A204.1 (cell line): ENCODE measurements around the gene YY1.
"Not testable (repeated sequence)": the region's sequence is repeated elsewhere in the genome, so short reads cannot be mapped to it uniquely, and the experiment has no call there.

Source experiments
- FAIRE-seq: peaks from 2 replicates; lab custom pipeline; 2012; peaks lifted over from hg19 to GRCh38; lab: Jason Lieb, UNC

The YY1 gene

DNA sequence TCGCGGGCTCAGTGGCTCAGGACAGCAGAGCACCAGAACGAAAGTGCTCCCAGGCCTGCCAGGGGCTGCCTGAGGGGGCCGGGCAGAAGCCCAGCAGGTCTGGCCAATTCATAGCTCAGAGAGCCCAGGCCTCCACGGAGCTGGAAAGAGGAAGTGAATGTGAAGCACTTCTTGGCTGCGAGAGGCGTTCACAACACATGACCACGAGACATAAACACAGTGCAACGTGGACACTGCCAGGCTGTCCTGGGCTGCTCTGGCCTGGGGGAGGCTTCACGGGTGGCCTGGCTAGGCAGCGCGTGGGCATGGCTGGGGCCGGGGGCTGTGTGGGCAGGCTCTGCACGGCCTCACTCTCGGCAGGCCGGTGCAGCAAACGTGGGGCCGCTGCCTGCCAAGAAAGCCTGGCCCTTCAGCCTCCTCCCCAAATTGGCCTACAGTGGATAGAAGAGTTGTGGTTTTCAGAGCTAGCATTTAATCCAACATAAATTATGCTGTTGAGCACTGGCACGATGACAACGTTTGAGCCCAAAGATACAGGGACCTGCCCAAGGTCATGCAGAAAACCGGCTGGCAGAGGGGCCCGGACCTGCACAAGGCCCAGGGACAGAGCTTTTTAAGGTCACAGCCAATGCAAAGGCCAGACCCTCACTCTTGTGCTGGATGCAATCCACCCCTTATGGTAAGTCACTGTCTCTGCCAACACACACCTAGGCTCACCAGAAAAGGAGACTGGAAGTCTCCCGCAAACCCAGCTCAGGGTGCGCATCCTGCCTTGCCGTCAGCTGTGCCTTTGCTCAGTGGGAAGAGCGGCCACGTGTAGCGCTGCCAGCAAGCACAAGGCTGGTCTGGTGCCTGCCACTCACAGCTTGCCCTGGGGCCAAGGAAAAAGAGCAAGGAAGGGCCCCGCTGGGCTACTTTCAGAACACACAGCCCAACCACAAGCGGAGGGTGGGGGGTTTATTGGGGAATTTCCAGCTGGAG, 58.7 kb downstream of the YY1 start:
- no peak for FAIRE-seq

DNA sequence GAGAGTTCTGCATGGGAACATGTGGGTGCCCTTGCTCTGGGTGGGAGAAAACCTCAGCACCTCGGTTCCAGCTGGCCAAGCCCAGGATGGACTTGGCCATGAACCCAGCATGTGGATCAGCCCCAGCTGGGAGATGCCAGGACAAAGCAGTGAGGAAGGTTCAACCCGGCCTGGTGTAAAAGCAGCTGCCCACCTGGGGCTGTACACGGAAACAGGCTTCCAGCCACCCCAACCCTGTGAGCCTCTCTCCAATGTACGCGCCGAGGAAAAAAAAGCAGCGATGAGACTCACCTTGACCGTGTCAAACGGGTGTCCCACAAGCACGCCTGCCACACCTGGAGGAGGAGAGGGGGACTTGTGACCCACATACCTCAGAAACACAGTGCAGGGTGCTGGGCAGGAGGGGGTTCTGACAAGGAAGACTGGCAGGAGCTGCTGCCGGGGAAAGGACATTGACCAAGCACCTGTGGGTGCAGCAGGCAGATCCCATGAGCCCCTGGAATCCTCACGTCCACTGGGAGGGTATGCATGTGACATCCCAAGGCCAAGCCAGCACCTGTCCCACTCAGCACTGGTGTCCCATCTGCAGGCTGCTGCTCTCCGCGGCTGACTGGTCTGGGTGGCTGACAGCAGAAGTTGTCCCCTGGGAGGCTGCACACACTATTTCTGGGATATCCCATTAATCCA, 59.8 kb downstream of the YY1 start:
- FAIRE-seq: no peak

DNA sequence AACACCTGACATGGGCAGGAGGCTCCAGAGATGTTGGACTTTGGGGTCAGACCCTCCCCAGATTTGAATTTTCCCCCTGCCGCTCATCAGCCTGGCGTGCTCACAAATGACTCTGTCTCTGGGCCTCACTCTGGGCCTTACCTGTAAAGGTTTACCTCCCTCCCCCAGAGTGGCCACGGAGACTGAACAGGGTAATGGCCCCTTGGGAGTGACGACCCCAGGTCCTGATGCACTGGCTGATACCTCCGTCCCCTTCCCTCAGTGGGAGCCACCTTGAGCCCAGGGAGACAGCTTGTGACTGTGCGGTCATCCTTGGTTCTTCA, 60.3 kb downstream of the YY1 start:
- FAIRE-seq: no peak

DNA sequence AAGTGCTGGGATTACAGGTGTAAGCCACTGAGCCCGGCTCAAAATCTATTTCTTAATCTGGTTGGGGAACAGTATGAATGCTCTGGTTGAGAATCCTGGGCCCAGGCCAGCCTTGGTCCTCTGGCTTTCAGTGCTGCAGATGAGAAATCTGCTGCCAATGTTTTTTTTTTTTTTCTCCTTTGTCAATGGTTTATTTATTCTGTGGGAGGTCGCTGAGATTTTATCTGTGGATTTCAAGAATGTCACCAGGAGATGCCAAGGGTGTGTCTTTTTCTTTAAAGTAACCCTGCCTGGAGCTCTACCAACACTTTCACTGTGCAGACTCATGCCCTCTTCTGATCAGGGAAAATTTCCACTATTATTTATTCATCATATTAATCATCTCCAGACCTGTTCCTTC, 63.7 kb downstream of the YY1 start:
- no peak for FAIRE-seq

DNA sequence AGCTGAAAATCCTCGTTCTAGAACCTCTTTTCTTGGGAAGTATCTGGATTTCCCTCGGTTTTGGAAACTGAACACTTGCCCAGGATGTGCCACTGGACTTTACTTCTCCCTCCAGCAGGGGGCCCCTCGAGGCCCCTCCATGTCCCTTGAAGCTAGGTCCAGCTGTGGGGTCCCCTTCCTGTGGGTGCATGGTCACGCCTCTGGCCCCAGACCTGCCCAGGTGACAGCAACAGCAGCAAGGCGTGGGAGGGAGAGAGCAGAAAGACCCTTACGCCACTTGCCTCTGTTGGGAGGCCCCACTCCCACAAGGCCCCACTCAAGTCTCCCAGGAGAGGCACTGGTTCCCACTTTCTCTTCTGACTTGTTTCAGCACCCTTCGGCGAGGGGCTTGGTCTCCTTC, 64.2 kb downstream of the YY1 start:
- FAIRE-seq: no peak

DNA sequence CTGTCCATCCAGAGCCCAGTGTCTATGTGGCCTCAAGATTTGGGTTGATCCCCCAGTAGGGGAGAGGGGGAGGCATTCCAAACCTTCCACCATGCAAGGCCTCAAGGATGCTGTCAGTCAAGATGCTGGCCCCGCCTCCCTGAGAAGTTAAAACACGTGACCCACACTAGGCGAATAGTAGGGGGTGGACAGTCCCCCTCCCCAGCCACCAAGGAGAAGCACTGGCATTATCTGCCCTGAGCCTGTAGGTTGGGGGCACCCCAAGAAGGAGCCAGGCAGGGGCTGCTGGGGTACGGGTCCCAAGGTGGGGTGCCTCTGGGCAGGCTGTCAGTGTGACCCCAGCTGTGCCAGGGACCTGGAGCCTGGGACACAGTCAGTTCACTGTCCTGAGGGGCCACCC, 65.0 kb downstream of the YY1 start:
- no peak for FAIRE-seq

DNA sequence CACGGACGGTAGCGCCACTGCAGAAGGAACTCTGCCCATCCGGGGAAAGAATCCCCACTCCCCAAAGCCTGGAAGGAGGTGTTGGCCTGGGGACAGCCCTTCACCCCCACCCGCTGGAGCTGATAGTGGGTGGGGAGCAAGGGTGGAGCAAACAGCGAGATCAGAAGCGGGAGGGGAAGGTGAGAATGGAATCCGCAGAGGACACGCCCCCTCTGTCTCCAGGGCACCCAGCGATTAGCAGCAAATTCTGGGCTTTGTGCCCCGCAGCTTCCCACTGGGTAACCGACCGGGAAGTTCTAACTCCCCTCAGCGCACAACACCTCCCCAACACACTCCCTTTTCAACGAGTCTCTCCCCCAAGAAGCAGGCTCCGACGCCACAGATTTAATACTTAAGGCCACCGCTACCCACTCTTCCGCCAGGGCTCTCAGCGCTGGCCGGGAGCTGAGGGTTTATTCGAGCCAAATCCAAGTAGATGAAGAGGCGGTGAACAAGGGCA, 65.9 kb downstream of the YY1 start:
- FAIRE-seq: no peak

DNA sequence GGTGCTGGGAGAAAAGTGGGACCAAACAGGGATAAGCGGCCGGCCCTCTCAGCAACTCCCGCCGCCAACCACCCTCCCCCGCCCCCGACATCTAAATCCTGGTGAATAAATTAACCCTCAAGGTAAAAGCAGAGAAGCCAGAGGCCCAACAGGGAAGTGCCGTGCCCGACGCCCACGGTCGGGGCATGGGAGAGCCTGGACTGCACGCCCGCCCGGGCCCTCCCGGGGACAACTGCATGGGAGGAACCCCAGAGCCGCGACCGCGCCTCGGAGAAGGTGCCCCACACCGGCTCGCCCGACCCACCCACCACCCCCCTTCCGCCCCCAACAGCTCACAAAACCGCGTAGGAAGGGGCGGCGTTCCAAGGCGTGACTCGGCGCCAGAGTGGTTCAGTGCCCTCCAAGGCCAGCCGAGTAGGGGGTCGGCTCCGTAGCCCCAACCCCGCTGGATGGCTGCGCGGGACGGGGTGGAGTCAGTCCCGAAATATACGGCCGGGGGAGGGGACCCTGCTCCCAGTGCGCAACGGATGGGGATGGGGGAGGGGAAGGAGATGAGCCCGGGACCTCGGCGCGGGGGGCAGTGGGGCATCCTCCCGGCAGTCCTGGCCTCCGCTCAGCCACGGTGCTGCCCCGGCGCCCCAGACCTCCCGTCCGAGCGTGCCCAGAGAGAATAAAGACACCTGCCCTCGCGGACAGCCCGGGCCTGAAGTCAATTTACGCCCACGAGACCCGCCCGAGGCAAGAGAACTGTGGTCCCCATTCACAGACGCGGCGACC, 66.6 kb downstream of the YY1 start:
- FAIRE-seq: no peak

DNA sequence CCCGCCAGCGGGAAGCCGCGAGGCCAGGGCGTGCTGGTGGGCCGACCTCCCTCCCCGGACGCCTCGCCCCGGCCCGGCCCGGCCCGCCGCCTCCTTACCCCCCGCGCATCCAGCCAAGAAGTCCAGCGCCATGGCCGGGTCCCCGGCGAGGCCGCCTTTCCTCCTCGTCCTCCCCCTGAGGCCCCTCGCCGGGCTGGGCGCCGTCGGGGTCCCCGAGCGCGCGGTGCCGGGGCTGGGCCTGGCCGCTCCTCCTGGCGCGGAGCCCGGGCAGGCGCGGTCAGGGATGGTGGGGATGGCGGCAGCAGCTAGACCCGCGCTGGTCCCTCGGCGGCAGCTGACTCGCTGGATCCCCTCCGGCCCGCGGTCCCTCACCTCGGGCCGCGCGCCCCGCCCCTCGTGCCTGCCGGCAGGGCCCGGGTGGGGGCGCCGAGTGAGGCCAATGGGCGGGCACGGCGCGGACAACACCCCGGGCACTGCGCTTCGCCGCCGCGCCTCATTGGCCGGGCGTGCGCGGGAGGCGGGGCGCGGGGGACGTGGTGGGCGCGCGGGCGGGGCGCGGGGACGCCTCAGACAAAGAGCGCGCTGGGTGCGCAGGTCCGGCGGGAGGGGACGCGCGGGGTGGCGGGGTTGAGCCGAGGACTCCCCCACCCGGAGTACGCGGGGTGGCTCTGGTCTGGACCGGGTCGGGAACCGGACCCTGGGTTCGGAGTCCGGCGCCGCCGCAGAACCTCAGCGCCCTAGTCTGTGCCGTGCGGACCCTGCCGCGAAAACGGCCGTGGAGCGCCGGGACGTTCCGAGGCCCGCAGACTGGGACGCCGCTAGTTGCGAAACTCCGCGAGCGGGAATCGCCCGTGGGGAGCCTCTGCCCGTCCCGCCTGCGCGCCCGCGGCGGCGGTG, 67.4 kb downstream of the YY1 start, which contains the start of gene SLC25A29:
Gene SLC25A29 (minus strand): TSS at position 344 of the 897 bp plus-strand sequence. CDS start 212 bp downstream, at position 132.
- FAIRE-seq: no peak

DNA sequence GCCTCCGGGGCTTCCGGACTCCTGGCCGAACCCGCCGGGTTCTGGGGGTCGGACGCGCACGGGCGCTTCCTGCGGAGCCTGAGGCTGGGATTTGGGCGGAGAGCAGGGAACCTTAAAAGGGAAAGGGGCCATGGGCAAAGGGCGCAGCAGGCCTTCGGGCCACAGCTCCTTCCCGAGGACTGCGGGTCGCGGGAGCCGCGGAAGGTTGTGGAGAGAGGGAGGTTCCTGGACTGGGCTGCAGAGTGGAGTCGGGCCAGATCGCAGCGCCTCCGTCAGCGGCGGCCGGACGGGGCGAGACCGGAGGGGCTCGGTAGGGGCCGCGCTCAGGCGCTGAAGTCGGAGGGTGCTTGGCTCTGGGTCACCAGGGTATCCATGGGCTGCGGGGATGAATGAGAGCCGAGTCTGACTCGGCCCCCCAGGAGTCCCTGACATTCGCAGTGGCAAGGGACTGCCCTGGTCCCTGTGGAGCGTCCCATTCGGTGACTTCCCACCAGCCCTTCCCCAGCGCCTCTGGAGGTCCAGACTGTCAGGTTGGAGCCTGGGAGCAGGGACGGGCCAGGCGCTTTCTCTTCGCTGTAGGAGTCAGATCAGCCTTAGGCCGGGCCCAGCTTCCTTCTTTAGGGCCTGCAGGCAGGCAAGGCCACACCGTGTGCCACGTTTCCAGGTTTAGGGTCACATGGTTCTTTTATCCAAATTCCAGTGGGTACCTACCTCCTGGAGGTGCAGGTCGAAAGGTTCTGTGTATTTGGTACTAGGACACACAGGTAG, 68.2 kb downstream of the YY1 start:
- no peak for FAIRE-seq

DNA sequence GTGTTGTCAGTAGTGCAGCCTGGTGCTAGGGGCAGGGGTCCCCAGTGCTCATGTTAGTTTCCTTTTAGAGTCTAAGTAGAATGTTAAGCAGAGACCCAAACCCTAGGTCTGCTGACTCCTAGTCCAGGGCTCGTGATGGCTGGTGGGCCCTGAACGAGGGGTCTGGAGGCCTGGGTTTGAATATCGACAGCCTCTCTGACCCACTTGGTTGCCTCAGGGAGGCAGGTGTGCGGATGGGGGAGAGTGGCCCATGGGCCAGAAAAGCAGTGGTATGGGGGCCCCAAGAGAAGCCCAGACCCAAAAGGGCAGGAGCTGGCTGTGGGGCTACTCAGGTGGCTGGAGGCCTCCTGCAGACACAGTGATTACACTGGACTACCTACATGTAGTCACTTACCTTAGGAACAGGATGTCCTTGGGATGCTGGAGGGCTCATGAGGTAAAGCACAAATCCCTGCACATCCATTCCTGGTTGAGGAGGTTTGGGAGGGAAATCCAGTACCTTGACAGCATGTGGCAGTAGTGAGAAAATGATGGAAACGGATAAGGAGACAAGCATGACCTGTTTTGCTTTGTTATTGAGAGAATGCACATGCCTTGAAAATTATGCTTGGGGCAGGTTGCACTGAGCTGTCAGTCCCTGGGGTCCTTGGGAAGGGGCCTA, 69.0 kb downstream of the YY1 start:
- no peak for FAIRE-seq

DNA sequence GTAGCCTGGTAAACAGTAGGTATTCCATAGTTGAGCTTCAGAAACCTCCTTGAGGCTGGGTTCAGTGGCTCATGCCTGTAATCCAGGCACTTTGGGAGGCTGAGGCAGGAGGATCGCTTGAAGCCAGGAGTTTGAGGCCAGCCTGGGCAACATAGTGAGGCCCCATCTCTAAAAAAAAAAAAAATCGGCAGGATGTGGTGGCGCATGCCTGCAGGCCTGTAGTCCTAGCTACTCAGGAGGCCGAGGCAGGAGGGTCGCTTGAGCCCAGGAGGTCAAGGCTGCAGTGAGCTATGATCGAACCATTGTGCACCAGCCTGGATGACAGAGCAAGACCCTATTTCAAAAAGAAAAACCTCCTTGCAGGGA, 69.5 kb downstream of the YY1 start:
- not testable (repeated sequence) for FAIRE-seq

DNA sequence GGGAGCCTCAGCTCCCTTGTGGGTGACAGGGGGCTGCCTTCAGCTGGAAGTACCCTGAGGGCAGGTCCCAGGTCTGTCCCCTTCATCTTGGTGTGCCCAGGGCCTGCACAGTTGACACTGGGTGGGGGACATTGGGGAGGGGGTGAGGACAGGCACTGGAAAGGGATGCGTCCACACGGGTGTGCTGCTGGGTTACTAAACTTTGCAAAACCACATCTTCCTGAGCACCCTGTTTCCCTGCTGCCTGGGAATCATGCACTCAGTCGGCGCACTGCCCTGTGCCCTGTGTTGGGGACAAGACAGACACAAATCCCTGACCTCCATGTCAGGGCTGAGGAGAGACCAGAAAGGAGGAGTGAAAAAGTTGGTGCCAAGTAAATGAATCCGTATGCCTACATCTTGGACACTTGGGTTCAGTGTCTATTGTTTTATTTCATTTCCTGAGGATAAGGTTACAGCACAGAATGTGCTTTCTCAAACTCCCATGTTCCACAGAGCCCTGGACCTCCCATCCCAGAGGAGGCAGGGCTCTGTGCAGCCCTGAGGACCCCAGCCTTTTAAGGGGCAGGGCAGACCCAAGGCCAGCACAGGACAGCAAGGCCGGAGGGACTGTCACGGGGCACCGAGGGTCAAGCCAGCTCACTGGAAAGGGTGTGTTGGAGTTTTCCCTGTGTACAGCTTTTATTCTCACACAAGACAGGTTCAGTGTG, 70.2 kb downstream of the YY1 start:
- FAIRE-seq: no peak

DNA sequence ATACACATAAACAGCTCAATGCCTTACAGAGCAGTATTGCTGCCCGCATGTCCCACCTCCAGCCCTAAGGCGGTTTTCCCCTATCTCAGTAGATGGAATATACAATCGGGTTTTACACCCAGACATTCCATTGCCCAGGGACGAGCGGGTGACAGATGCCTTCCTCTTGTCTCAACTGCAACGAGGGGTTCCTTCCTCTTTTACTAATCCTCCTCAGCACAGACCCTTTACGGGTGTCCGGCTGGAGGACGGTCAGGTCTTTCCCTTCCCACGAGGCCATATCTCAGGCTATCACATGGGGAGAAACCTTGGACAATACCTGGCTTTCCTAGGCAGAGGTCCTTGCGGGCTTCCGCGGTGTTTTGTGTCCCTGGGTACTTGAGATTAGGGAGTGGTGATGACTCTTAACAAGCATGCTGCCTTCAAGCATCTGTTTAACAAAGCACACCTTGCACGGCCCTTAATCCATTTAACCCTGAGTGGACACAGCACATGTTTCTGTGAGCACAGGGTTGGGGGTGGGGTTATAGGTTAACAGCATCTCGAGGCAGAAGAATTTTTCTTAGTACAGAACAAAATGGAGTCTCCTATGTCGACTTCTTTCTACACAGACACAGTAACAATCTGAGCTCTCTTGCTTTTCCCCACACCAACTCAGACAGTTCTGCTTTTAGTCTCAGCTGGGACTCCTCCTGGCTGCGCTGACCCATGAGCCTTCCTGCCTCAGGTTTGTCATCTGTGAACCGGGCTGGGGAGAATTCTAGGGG, 73.3 kb downstream of the YY1 start:
- not testable (repeated sequence) for FAIRE-seq

DNA sequence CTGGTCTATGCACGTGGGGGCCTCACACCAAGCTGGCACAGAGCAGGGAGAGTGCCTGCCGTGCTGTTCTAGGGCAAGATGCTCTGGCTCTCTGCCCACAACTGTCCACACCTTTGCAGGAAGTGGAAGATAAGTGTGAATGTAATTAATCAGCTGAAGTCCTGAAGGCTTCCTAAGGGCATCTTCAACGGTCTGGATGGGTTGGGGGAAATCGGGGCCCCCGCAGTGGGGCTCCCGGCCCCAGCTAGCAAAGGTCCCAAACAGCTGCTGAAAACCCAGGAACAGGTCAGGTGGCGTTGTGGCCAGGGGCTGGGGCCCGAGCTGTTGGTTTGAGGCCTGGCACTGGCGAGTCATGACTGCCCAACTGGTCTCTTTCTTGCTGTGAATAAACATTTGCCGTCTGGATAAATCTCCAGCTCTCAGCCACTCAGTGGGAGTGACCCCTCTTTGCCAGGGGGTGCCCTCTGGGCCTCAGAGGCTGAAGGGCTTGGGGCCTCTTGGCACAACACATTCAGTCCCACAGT, 74.0 kb downstream of the YY1 start:
- FAIRE-seq: no peak

DNA sequence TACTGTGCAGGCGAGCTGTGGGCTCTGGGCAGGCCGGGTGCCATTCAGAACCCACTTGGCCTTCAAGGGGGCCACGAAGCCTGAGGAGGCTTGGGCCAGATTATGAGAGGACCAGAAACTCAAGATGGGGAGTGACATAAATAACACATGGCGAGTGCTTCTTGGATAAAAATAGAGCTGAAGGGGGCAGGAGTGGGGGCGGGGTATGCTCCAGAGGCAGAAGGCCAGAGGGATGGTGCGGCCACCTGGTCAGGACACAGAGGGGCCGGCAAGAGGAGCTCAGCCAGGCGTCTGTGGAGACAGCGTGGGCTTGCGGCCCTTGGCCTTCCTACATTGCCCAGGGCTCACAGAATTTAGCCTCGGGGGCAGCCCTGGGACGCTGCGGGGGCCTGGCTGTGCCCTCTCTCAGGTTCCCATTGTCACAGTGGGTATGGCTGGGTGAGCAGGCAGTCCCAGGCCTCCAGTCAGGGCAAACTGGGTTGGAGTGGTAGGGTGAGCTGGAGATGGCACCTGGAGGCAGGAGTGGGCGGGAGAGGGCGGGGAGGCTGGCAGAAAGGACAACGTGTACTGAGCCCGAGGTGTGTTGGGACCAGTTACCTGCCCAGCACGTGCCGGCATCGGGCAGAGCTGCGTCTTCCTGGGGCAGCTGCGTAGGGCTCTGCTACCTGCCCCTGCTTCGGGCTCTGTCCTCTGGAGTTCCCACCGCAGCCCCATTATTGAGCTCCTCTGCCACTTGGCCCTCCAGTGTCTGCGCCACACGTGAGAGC, 74.7 kb downstream of the YY1 start:
- FAIRE-seq: no peak

DNA sequence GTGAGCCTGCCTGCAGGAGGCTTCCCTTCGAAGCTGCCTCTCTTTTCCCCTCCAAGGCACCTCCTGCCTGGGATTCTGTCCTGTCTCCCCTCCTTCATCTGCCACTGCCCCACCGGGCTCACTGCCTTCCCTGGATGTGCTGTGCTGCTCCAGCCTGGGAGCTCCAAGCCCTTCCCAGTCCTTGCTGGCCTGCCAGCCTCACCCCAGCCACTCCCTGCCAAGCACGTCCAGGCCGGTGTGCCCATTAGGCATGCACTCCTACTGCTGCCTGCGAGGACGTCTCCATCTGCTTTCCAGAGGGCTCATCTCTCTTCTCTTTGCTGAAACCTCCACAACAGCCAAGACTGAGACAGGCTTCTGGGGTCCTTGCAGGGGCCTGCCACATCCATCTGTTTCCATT, 75.8 kb downstream of the YY1 start:
- no peak for FAIRE-seq

DNA sequence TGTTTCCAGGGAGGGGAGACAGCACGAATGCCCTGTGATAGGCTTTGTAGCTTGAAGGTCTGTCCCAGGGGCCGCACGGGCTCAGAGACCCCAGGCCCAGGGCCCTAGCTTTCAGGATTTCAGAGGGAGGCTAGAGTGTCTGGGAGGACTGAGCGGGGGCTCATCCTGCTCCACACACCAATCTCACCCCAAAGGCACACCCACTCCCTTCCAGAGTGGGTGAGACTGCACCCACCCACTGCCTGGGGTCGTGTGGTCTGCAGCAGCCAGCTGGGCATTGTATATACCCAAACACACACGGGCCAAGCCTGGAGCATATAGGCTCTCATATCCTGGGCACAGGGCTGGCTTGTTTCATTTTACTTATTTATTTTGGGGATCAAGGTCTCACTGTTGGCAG, 78.4 kb downstream of the YY1 start:
- FAIRE-seq: no peak
